Astrocyte of the cerebellum (primary cell): Measurements from ENCODE around the gene BCL3.
"Not testable (repeated sequence)": the region's sequence is repeated elsewhere in the genome, so short reads cannot be mapped to it uniquely, and the experiment has no call there.

ENCODE experiments used
- DNase-seq: peaks from one replicate; pipeline ENCODE4 v3.0.0-alpha.2; 2011; ENCODE audit warnings: low read depth
- H3K4me3 ChIP-seq: 2 replicates; pipeline ENCODE4 v1.5.1; 2011; ENCODE audit warnings: mild to moderate bottlenecking, low read depth, low read length, moderate library complexity
- in situ Hi-C: cut with HindIII; loops from 2 replicates; pipeline ENCODE4 v1.10.0; 2017; ENCODE audit warnings: low sequenced_read_pairs
- TF ChIP-seq, protein P1 (sequence below): IDR thresholded peaks from 2 replicates; pipeline ENCODE4 v1.5.1; 2012; ENCODE audit warnings: low read length, low read depth, moderate library complexity, mild to moderate bottlenecking; ENCODE audit errors: missing control alignments

Gene BCL3

DNA sequence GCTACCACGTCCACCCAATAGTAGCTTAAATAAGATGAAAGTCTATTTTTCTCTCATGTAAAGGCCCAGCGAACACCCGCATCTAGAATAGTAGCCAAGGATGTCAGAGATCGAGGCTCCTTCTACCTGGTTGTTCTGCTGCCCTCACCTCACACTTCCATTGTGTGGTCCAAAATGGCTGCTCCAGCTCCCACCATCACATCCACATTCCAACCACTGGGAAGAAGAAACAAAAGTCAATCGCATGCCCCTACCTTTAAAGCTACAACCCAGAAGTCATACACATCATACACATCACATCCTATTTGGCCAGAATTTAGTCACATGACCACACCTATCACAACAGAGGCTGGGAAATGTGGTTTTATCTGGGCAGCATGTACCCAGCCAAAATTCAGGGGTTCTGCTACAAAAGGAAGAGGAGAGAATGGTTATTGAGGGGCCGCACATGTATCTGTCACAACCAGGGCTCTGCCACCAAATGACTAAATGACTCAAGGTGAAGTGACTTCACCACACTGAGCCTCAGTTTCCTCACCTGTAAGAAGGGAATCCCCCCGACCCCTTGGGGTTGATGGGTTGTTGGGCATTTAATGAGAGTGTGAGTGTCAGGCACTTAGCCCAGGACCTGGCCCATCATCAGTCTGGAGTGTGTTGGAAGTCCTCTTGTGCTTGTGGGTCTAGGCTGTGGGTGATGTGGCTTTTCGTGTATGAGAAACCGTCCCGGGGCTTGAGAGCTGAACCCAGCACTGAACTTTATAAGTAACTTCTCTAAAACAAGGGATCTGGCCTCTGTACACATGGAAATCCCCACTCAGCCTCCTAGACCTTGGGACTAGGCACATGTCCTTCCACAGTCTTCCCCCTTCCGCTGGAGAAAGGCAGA is 19.0 kb downstream of the BCL3 start:
- TF ChIP-seq, protein P1, sequence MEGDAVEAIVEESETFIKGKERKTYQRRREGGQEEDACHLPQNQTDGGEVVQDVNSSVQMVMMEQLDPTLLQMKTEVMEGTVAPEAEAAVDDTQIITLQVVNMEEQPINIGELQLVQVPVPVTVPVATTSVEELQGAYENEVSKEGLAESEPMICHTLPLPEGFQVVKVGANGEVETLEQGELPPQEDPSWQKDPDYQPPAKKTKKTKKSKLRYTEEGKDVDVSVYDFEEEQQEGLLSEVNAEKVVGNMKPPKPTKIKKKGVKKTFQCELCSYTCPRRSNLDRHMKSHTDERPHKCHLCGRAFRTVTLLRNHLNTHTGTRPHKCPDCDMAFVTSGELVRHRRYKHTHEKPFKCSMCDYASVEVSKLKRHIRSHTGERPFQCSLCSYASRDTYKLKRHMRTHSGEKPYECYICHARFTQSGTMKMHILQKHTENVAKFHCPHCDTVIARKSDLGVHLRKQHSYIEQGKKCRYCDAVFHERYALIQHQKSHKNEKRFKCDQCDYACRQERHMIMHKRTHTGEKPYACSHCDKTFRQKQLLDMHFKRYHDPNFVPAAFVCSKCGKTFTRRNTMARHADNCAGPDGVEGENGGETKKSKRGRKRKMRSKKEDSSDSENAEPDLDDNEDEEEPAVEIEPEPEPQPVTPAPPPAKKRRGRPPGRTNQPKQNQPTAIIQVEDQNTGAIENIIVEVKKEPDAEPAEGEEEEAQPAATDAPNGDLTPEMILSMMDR = no peak
- in situ Hi-C loops = no loop called here
- H3K4me3 ChIP-seq = no peak overlapping the region
- DNase-seq = no peak

DNA sequence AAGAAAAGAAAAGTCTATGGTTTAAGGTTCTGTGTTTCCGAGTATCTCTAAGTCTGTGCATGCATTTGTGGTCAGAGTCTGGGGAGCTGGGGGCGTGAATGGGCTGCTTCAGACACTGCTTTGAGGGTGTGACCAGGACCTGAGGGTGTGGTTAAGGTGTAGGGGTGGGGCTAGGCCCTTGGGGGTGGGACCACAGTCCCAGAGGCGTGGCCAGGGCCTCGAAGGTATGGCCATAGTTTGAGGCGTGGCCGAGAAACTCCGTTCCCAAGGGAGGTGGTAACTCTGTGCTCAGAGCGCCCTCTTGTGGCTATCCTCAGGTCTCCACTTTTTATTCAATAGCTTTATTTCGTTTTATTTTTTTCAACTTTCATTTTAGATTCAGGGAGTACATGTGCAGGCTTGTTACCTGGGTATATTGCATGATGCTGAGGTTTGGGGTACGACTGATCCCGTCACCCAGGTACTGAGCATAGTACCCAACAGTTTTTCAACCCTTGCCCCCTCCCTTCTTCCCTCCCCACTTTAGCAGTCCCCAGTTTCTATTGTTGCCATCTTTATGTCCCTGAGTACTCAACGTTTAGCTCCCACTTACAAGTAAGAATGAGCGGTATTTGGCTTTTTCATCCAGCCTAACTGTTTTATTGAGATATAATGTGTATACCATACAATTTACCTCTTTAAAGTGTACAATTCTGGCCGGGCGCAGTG is 22.2 kb downstream of the BCL3 start:
- H3K4me3 ChIP-seq = no peak overlapping the region
- in situ Hi-C loops = no loop called here
- TF ChIP-seq, protein P1 = peak; percentile 64
- peak; percentile 92 for DNase-seq

DNA sequence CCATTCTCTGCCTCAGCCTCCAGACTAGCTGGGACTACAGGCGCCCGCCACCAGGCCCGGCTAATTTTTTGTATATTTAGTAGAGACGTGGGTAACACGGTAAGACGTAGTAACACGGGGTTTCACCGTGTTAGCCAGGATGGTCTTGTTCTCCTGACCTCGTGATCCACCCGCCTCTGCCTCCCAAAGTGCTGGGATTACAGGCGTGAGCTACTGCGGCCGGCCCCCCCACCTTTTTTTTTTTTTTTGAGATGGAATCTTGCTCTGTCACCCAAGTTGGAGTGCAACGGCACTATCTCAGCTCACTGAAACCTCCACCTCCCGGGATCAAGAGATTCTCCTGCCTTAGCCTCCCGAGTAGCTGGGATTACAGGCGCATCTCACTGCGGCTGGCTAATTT is 23.6 kb downstream of the BCL3 start:
- H3K4me3 ChIP-seq, in situ Hi-C loops, DNase-seq: not testable (repeated sequence)

DNA sequence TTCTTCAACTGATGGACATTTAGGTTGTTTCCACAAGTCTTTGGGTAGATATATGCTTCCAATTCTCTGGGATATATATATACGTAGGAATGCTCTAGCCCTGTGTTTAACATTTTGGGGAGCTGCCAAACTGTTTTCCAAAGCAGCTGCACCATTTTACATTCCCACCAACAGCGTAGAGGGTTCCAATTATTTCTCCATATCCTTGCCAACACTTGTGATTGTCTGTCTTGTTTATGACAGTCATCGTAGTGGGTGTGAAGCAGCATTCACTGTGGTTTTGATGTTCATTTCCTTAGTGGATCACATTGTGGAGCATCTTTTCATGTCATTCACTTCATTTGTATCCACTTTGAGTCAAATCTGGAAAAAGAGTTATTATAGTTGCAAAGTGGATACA is 24.5 kb downstream of the BCL3 start:
- TF ChIP-seq, protein P1 = no peak
- in situ Hi-C loops = no loop called here
- H3K4me3 ChIP-seq = no peak overlapping the region
- no peak for DNase-seq

DNA sequence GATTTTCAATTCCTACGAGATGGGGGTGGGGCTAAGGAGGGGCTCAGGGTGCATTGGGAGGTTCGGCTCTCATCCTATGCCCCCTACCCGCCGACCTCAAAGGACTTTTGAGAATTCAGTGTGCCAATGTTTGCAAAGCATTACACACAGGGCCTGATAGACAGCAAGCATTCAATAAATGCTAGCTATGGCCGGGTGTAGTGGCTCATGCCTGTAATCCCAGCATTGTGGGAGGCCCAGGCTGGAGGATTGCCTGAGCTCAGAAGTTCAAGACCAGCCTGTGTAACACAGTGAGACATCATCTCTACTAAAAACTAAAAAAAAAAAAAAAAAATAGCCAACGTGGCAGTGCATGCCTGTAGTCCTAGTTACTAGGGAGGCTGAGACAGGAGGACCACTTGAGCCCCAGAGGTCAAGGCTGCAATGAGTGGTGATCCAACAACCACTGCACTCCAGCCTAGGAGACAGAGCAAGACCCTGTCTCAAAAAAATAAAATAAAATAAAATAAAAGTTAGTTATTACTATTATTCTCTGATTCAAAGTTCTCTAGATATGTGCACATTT is 27.2 kb downstream of the BCL3 start:
- no peak for DNase-seq
- in situ Hi-C loops = no loop called here
- TF ChIP-seq, protein P1 = no peak
- H3K4me3 ChIP-seq = no peak overlapping the region

DNA sequence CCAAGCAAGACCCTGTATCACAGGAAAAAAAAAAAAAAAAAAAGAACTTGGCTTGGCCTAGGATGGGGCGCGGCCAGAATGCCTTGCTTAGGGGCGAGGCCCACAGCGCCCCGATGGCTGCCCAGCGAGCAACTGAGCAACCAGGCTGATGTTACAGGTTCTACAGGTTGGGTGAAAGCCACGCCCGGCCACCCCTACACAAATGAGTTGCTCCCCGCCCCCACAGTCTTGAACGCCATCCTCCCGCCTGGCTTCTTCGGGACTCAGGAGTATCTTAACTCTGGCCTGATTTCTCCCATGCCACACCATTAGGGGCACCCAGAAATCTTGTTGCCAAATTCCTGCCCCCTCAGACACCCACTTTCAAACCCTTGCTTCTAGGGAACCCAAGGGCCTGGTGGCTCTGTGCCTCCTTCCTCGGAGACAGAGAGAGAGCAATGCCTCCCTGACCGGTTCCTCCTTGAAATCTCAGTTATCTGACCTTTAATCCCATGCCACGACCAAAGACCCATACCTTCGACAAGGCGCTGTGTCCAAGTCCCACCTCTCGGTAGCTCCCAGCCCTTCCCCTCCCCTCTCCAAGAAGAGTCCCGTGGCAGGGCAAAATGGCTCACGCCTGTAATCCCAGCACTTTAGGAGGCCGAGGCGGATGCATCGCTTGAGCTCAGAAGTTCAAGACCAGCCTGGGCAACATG is 28.0 kb downstream of the BCL3 start:
- DNase-seq = no peak
- H3K4me3 ChIP-seq = no peak overlapping the region
- TF ChIP-seq, protein P1 = no peak
- in situ Hi-C loops = no loop called here
